OCI-LY3 (cell line): Measurements from ENCODE around the gene MOCS3.

Source experiments
- CTCF ChIP-seq: fragments of 200-600, 300-600 bp; sonication (generic); IDR thresholded peaks from 2 replicates; pipeline ENCODE4 v1.5.1; 2014; ENCODE audit warnings: antibody characterized with exemption, low read length, low read depth
- EZH2phosphoT487 ChIP-seq: fragments of 200-600 bp; shearing (Covaris generic); IDR thresholded peaks from 2 replicates; pipeline ENCODE4 v1.6.1; 2018; ENCODE audit warnings: antibody characterized with exemption, mixed run types, low read depth

- TF ChIP-seq CTCF (peak; percentile 99), EZH2phosphoT487 (no peak)
Observed at GRCh38 chr20:50980851-50981713, 22.5 kb downstream of the MOCS3 start.
